HEK293 (cell line): Measurements from ENCODE around the gene PCBD1.

ENCODE experiments used
- CTCF ChIP-seq: fragments of 450-650 bp; formaldehyde crosslinking; IDR thresholded peaks from 2 replicates; pipeline ENCODE4 v1.5.1; 2016; ENCODE audit warnings: missing biosample characterization, missing genetic modification characterization
- GLIS1 ChIP-seq: fragments of 450-650 bp; formaldehyde crosslinking; IDR thresholded peaks from 2 replicates; pipeline ENCODE4 v1.5.1; 2016; ENCODE audit warnings: missing biosample characterization, missing genetic modification characterization
- HOXA7 ChIP-seq: sonication (generic); formaldehyde crosslinking; IDR thresholded peaks from 2 replicates; pipeline ENCODE4 v1.8.1; 2022; ENCODE audit warnings: missing genetic modification reagents, borderline replicate concordance
- PRDM4 ChIP-seq: fragments of 450-650 bp; formaldehyde crosslinking; IDR thresholded peaks from 2 replicates; pipeline ENCODE4 v1.5.1; 2017; ENCODE audit warnings: missing biosample characterization, missing genetic modification characterization
- REST ChIP-seq: fragments of 450-650 bp; formaldehyde crosslinking; IDR thresholded peaks from 2 replicates; pipeline ENCODE4 v1.5.1; 2016; ENCODE audit warnings: missing biosample characterization, missing genetic modification characterization
- ZNF239 ChIP-seq: fragments of 450-650 bp; formaldehyde crosslinking; IDR thresholded peaks from 2 replicates; pipeline ENCODE4 v1.5.1; 2016; ENCODE audit warnings: missing biosample characterization, missing genetic modification characterization
- ZNF654 ChIP-seq: fragments of 450-650 bp; formaldehyde crosslinking; IDR thresholded peaks from 2 replicates; pipeline ENCODE4 v1.5.1; 2016; ENCODE audit warnings: low read depth, missing biosample characterization, missing genetic modification characterization
- ZNF837 ChIP-seq: fragments of 450-650 bp; formaldehyde crosslinking; IDR thresholded peaks from 2 replicates; pipeline ENCODE4 v1.5.1; 2016; ENCODE audit warnings: missing biosample characterization, missing genetic modification characterization
- ZSCAN16 ChIP-seq: fragments of 450-650 bp; formaldehyde crosslinking; IDR thresholded peaks from 2 replicates; pipeline ENCODE4 v1.5.1; 2016; ENCODE audit warnings: missing biosample characterization, missing genetic modification characterization

GRCh38 chr10:70913893-70914240 lies 25.5 kb upstream of the PCBD1 start:
- TF ChIP-seq CTCF = no peak
- no peak for TF ChIP-seq REST (tag by site-specific recombination)
- no peak for TF ChIP-seq ZSCAN16 (tag by site-specific recombination)
- no peak for TF ChIP-seq ZNF654 (tag by site-specific recombination)
- no peak for TF ChIP-seq ZNF837
- TF ChIP-seq HOXA7 = no peak
- no peak for TF ChIP-seq GLIS1 (tag by site-specific recombination)
- TF ChIP-seq ZNF239 (tag by site-specific recombination) = no peak
- TF ChIP-seq PRDM4 (tag by site-specific recombination) = no peak
